CD4-positive, alpha-beta T cell treated with Interleukin-10 for 1 hour (primary cell): Measurements from ENCODE around the gene ANKRD45.
"Not testable (repeated sequence)": the region's sequence is repeated elsewhere in the genome, so short reads cannot be mapped to it uniquely, and the experiment has no call there.

Experiments used
- DNase-seq: peaks from one replicate; pipeline ENCODE4 v3.0.0-alpha.2; 2020

Gene ANKRD45

DNA sequence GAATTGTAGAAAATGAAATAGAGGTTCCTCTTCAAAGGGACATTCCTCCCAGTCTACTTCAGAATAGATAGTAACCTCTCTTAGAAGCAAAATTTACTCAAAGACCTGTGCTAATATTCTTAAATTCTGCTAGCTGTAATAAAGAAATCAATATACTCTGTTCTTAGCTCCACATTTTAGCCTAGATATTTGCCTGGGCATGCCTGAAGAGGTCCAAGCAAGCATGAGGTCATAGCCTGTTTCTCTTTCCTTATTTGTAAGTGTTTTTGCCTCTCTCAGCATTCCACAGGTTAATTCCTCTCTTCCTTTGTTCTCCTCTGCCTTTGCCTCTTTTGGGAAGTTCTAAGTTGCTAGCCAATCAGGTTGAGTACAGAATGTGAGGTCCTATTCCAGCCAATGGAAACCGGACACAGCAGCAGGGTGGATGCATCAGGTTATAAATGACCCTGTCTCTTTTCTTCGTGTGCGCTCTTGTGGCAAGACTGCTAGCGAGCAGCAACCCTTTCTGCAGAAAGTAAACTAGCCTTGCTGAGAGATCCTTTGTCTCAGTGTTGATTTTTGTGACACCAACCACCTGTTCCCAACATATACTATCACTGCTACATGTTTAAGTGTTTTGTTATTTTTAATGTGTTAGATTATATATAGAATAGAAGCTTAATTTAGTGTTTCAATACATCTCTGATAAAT is 27.1 kb downstream of the ANKRD45 start:
- DNase-seq: not testable (repeated sequence)

DNA sequence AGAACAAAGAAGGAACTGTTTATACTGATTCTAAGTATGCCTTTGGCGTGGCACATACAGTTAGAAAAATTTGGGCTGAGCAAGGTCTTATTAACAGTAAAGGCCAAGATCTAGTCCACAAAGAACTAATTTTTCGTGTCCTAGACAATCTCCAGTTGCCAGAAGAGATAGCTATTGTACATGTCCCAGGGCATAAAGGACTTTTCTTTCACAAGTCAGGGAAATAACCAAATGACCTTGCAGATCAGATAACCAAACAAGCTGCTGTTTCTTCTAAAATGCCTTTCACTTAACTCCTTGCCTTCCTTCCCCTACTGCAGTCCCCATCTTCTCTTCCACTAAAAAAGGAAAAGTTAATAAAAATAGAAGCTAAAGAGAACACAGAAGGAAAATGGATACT is 30.5 kb downstream of the ANKRD45 start:
- DNase-seq: no peak

DNA sequence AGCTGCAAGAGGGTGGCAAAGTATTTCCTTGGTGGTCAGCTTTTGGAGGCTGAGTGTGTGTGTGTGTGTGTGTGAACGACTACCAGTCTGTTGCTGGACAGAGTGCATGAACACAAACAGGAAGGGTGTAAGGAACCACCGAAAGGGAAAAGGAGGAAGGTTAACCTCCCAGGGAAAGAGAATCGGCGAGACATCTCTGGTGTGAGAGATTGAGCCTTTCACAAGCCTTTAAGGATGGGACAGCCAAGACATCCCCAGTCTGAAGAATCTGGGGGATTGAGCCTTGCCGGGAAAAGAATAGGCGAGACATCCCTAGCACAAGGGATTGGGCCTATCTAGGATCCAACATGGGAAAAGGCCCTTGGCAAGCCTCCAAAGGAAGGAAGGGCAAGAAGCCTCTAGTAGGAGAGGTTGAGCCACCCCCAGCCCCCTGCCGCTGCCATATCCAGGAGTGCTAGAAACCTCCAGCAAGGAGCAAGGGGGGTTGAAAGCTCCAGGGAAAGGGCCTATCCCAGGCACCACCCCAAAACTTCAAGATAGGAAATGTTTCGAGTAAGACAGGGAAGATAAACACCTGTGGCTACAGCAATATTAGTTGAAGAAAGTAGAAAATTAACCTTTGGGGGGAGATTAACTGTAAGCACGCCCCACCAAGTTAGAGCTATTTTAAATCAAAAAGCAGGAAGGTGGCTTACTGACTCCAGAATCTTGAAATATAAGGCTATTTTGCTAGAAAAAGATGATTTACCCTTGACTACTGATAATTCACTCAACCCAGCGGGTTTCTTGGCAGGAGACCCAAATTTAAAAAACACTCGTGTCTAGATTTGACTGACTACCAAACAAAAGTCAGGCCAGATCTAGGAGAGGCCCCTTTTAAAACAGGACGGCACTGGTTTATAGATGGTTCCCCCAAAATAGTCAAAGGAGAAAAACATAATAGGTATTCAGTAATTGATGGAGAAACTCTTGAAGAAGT is 31.3 kb downstream of the ANKRD45 start:
- no peak for DNase-seq

DNA sequence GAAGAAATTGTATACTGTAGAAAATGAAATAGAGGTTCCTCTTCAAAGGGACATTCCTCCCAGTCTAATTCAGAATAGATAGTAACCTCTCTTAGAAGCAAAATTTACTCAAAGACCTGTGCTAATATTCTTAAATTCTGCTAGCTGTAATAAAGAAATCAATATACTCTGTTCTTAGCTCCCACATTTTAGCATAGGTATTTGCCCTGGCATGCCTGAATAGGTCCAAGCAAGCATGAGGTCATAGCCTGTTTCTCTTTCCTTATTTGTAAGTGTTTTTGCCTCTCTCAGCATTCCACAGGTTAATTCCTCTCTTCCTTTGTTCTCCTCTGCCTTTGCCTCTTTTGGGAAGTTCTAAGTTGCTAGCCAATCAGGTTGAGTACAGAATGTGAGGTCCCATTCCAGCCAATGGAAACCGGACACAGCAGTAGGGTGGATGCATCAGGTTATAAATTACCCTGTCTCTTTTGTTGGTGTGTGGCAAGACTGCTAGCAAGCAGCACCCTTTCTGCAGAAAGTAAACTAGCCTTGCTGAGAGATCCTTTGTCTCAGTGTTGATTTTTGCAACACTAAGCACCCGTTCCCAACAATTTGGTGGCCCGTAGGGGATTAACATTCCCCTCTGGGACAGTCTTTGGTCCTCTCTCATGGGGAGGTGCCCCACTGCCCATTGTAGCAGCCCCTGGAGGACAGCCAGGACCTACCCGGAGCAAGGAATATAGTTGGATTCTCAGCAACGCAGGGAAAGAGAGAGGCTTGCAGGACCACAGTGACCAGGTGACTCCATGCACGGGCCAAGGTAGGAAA is 32.2 kb downstream of the ANKRD45 start:
- not testable (repeated sequence) for DNase-seq

DNA sequence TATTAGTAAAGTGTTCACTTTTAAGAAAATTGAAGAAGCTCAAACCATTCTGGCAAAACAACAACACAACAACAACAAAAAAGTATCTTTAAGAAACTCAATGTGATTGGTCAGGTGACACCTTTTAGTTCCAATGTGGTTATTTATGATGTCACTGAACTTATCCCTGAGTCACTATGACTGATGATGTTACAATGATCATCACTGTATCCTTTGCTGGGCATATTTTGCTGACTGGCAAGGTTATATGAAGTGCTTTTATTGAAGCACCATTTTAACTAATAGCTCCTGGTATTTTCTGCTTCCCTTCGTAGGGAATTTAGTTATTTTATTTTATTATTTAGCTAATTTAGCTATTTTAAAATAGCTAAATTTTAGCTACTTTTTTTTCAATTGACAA is 34.5 kb downstream of the ANKRD45 start, which contains the start of gene TEX50:
TEX50 (plus strand) TSS at position 223 of the 400 bp plus-strand sequence. CDS start 184 bp downstream, outside the sequence.
- DNase-seq: no peak

DNA sequence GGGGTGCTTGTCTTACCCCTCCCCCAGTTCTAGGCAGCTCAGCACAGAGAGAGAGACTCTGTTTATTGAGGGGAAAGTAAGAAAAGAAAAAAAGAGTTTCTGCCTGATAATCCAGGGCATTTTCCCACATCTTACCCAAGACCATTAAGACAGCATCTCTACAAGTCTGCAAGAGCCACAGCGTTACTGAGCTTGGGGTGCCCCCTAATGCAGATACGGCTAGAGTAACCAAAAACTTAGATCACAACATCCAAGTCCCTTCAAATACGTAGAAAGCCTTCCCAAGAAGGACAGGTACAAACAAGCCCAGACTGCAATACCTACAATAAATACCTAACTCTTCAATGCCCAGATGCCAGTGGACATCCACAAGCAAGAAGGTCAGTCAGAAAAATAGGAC is 40.8 kb downstream of the ANKRD45 start:
- DNase-seq: peak; percentile 14

DNA sequence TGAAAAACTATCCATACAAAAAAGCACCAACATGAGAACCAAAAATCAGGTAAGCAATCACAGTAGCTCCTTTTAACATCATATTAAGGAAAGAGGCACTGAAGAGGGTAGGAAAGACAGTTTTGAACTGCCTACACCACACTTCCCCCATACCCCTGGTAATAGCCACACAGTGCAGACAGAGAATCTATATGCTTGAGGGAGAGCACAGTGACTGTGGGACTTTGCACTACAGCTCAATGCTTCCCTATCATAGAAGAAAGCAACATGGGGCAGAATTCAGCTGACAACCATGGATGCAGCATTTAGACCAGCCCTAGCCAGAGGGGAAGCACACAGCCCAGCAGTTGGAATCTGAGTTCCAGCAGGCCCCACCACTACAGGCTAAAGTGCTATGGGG is 42.4 kb downstream of the ANKRD45 start:
- no peak for DNase-seq

DNA sequence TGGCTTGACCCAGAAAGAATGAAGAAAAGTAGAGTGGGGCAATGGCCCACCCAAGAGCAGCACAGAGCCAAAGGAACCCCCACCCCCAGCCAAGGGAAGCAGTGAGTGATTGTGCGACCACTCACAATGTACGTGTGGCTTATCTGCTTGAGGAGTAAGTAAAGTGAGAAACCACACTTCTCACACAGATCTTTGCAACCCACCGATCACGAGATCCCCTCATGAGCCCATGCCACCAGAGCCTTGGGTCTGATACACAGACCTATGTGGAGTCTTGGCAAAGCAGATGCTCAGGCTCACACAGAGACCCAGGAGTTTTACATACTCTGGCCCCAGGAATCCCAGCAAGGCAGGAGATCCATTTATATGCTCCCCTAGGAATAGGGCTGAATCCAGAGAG is 52.8 kb downstream of the ANKRD45 start:
- DNase-seq: no peak

DNA sequence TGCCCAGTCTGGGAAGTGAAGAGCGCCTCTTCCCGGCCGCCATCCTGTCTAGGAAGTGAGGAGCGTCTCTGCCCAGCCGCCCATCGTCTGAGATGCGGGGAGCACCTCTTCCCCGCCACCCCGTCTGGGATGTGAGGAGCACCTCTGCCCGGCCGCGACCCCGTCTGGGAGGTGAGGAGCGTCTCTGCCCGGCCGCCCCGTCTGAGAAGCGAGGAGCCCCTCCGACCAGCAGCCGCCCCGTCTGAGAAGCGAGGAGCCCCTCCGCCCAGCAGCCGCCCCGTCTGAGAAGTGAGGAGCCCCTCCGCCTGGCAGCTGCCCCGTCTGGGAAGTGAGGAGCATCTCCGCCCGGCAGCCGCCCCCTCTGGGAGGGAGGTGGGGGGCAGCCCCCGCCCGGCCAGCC is 56.6 kb downstream of the ANKRD45 start:
- DNase-seq: not testable (repeated sequence)

DNA sequence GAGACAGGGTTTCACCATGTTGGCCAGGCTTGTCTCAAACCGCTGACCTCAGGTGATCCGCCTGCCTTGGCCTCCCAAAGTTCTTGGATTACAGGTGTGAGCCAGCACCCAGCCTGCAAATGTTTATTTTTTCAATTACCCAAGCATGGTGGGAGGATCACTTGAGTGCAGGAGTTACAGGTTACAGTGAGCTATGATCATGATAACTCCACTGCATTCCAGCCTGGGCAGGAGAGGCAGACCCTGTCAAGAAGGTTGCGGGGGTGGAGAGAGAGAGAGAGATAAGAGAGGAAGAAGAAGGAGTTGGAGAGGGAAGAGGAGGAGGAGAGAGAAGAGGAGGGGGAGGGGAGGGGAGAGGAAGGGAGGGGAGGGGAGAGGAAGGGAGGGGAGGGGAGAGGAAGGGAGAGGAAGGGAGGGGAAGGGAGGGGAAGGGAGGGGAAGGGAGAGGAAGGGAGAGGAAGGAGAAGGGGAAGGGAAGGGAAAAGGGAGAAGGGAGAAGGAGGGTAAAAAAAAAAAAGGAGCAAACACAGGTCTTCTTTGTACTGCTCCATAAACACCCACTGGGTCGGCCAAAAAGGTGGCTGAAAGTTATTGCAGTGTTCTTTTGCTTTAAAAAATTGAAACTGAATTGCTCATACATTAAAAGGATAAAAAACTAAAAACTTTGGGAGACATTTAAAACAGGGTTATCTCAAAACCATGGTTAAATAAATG is 61.0 kb downstream of the ANKRD45 start:
- no peak for DNase-seq

DNA sequence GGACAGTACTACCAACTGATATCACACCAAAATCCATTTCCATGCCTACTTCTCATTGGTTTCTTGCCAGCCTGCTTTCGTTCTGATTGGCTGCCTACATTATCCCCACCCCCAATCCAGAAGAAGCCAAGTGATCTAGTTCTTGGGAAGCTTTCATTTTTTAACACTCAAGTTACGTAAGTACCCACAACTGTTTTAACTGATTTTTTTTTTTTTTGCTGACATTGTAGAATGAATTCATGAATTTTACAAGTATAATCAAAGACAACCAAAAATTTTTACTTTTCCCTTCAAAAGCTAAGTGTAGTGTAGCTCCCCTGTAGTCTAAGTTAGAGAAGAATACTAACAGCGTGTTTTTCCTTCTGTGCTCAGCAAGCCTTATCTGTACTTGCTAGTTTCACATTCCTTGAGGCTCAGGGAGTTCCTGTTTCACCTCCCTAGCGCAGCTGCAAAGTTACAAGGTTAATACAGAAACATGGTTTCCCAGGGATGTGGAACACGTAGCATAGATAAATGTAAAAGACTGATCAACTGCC is 66.5 kb downstream of the ANKRD45 start, which contains the start of gene SLC9C2:
SLC9C2 (minus strand) TSS at position 17 of the 536 bp plus-strand sequence. CDS start 1,296 bp downstream, outside the sequence.
- DNase-seq: no peak

DNA sequence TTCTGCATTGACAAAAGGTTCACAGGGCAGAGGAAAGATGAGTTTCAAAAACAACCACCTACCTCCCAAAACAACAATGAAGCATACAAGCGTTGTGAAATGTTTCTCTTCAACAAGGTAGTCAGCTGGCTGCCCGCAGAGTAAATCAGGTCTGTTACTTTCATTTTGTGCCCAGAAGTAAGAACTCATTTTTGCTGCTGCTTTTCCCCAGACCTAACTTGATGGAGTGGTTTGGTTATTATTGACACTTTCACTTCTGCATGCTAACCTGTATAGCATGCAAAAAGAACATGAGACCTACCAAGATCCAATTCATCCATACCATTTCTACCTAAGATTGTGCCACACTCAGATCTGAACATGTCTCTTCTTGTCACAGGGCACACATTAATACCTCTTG is 68.1 kb downstream of the ANKRD45 start:
- DNase-seq: no peak

DNA sequence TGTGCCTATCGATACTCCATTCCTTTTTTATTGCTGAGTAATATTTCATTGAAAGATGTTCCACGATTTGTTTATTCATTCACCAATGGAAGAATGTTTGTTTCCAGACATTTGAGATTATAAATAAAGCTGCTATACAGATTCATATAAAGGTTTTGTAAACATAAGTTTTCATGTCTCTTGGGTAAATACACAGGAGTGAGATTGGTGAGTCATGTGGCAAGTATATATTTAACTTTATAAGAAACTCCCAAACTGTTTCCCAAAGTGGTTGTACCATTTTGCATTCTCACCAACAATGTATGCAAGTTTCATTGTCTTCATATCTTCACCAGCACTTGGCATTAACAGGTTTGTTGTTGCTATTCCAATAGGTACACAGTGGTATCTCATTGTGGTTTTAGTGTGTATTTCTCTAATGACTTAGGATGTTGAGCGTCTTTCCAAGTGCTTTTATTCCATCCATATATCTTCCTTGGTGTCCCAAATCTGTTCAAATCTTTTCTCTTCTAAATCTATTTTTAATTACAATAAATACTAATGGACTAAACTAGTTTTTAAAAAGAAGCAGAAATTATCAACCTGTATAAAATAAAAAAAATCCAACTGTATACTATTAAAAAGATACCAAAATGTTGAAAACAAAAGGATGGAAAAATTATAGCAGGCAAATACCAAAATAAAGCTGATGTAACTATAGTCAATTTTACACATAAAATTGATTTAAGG is 73.4 kb downstream of the ANKRD45 start:
- no peak for DNase-seq

DNA sequence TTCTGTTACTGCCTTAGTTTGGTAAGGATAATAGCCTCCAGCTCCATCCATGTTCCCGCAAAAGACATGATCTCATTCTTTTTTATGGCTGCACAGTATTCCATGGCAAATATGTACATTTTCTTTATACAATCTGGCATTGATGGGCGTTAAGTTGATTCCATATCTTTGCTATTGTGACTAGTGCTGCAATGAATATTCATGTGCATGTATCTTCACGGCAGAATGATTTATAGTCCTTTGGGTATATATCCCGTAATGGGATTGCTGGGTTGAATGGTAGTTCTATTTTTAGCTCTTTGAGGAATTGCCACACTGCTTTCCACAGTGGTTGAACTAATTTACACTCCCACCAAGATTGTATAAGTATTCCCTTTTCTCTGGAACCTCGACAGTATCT is 78.5 kb downstream of the ANKRD45 start:
- DNase-seq: not testable (repeated sequence)

DNA sequence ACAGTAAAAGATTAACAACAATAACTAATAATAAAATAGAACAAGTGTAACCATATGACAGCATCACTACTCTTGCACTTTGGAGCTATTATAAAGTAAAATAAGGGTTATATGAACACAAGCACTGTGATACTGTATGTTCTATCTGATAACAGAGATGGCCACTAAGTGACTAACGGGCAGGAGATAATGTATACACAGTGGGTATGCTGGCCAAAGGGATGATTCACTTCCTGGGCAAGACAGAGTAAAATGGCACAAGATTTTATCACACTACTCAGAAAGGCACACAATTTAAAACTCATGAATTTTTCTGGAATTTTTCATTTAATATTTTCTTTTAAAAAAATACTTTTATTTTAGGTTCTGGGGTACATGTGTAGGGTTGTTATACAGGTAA is 79.1 kb downstream of the ANKRD45 start:
- no peak for DNase-seq

DNA sequence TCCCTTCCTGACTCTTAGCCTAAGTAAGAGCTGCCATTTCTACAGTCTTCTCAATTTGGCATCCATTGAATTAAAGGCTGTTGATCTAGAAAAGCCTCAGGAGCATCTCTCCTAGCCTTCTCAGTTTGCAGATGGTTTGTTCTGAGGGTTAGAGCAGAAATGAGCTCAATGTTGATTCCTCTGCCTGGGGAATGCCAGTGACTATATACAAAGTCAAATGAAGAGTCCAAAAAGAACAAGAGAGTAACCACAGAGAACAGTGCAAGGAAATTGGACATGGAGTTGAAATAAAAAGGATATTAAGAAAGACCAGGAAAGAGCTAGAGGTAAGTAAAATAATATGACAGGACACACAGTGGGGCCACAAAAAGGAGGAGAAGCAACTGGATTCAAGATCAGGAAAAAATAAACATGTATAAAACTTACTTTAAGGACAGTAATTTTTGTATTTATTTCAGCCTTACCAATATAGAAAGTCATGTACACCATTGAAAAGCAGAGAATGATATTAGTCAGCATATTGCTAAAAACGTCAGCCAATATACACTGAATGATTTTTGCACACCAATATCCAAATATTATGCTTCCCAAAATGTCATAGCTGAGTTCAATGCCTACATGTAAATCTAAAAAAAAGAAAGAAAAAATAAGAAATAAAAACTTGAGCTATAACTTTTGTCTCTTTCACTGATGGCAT is 88.1 kb downstream of the ANKRD45 start:
- no peak for DNase-seq

DNA sequence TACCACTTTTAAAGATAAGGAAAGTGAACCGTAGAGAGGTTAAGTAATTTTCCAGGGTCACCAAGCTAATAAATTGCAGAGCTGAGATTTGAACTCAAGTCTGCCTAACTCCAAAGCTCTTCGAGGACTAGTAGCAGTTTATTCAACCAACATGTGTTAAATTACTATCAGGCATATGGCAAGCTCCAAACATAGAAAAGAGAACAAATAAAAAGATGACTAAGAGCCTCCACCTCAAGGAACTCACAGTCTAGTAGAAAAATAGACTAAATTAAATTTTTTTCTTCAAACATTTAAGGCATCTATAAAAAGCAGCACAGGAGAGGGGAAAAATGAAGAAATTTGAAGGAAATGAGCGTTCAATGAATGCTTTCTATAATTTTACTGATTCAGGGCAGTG is 89.0 kb downstream of the ANKRD45 start:
- DNase-seq: no peak

DNA sequence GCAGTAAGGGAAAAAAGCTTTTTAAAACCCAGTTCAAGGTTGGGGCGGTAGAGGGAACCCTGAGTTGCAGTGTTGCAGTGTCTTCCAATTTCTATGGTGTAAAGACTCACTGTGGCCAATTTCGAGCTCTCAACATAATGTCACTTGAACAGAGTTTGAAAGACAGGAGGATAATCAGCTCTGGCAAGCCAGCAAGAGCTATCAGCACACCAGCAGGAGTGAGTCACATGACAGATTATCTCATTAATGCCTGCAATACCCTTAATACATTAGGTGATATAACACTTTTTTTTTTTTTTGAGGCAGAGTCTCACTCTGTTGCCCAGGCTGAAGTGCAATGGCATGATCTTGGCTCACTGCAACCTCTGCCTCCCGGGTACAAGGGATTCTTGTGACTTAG is 89.6 kb downstream of the ANKRD45 start:
- DNase-seq: no peak

DNA sequence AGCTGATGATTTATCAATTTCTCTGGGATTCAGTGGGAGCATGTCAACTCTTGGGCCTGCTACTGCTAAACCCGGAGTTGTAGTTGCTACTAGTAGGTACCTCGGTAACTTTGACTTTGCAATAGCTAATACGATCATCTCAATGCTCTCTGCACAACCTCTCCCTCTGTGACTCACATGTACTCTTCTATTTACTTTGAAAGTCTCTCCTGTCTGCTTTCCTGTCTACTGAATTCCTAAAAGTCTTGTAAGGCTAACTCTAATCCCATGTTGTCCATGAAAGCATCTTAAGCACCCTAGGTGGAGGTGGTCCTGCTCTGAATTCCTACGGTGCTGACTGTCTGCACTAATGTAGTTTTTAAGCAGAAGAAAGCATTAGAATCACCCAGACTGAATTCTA is 96.1 kb downstream of the ANKRD45 start:
- no peak for DNase-seq

DNA sequence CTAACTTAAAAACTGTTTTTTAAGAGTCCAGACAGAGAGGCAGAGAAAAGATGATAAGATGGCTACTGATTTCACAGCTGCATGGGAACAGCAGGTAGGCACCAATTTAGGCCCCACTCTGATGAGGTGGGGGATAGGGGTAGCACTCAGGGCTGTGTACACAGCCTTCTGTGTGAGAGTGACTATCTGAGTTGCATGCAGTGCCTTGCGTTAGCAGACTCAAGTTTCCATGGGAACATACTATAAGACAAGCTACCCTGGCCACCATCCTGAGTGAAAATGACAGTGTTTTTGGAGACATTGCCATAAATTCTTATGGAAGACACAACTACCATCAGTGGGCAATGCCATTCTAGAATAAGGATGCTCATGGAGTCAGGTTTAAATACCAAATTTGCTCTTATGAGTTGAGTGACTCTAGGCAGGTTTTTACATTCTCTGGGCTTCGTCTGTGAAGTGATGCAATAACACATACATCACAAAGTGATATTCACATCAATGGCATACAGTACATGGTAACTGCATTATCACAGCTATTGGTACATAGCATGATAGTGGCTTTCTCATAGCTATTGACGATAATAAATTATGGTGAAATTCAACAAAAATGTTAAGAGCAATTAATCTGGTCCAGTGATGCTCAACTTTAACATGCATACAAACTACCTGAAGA is 97.3 kb downstream of the ANKRD45 start:
- no peak for DNase-seq
